Activated naive CD4-positive, alpha-beta T cell treated with anti-CD3 and anti-CD28 coated beads, Interleukin-2, amount 50 U/mL, for 24 hours (primary cell): ENCODE measurements around the gene TMEM207.

Source experiments
- H3K27ac Mint-ChIP-seq: one replicate; pipeline ENCODE4 v1.8.0; 2021; ENCODE audit warnings: mild to moderate bottlenecking, mixed read lengths
- H3K27me3 Mint-ChIP-seq: one replicate; pipeline ENCODE4 v1.8.0; 2021; ENCODE audit warnings: mixed read lengths
- H3K36me3 Mint-ChIP-seq: one replicate; pipeline ENCODE4 v1.8.0; 2021; ENCODE audit warnings: mixed read lengths
- H3K4me1 Mint-ChIP-seq: one replicate; pipeline ENCODE4 v1.8.0; 2021; ENCODE audit warnings: mixed read lengths
- H3K4me3 Mint-ChIP-seq: one replicate; pipeline ENCODE4 v1.8.0; 2021; ENCODE audit warnings: mild to moderate bottlenecking, mixed read lengths
- H3K9me3 Mint-ChIP-seq: one replicate; pipeline ENCODE4 v1.8.0; 2021; ENCODE audit warnings: mixed read lengths

The TMEM207 gene

GRCh38 chr3:190467922-190468321 lies 18.2 kb upstream of the TMEM207 start:
- peaks cover 15% of the 10 kb centered on the region for H3K9me3 Mint-ChIP-seq
- no peak overlapping the region for H3K27ac Mint-ChIP-seq
- H3K36me3 Mint-ChIP-seq, result peaks cover 2% of the 10 kb centered on the region
- peaks cover 12% of the 10 kb centered on the region for H3K27me3 Mint-ChIP-seq
- no peak overlapping the region for H3K4me3 Mint-ChIP-seq
- no peaks in the 10 kb centered on the region for H3K4me1 Mint-ChIP-seq

- no peaks in the 10 kb centered on the region for H3K4me1 Mint-ChIP-seq
These were observed 8.3 kb upstream of the TMEM207 start for GRCh38 chr3:190458040-190458439.

GRCh38 chr3:190456770-190457169 lies 7.1 kb upstream of the TMEM207 start:
- Mint-ChIP-seq H3K27ac (no peak overlapping the region), H3K9me3 (no peaks in the 10 kb centered on the region), H3K36me3 (no peaks in the 10 kb centered on the region), H3K4me3 (no peak overlapping the region), H3K27me3 (peaks cover 5% of the 10 kb centered on the region), H3K4me1 (no peaks in the 10 kb centered on the region)

More at GRCh38 chr3:190458040-190458439, 8.3 kb upstream of the TMEM207 start:
- Mint-ChIP-seq H3K4me3 (no peak overlapping the region), H3K36me3 (no peaks in the 10 kb centered on the region), H3K27me3 (peaks cover 5% of the 10 kb centered on the region), H3K9me3 (no peaks in the 10 kb centered on the region), H3K27ac (no peak overlapping the region)

- no peaks in the 10 kb centered on the region for H3K36me3 Mint-ChIP-seq
- no peak overlapping the region for H3K4me3 Mint-ChIP-seq
- H3K4me1 Mint-ChIP-seq, result no peaks in the 10 kb centered on the region
- no peak overlapping the region for H3K27ac Mint-ChIP-seq
- peaks cover 5% of the 10 kb centered on the region for H3K27me3 Mint-ChIP-seq
- no peaks in the 10 kb centered on the region for H3K9me3 Mint-ChIP-seq
These were observed 6.1 kb upstream of the TMEM207 start for GRCh38 chr3:190455828-190456227.

GRCh38 chr3:190448256-190448655 lies 1.4 kb downstream of the TMEM207 start:
- H3K27ac Mint-ChIP-seq, result no peak overlapping the region
- no peaks in the 10 kb centered on the region for H3K36me3 Mint-ChIP-seq
- peaks cover 1% of the 10 kb centered on the region for H3K27me3 Mint-ChIP-seq
- H3K4me1 Mint-ChIP-seq, result peaks cover 10% of the 10 kb centered on the region
- H3K4me3 Mint-ChIP-seq, result no peak overlapping the region
- no peaks in the 10 kb centered on the region for H3K9me3 Mint-ChIP-seq

GRCh38 chr3:190446573-190447279 lies 3.0 kb downstream of the TMEM207 start:
- no peaks in the 10 kb centered on the region for H3K9me3 Mint-ChIP-seq
- H3K4me3 Mint-ChIP-seq, result no peak overlapping the region
- peaks cover 10% of the 10 kb centered on the region for H3K4me1 Mint-ChIP-seq
- no peak overlapping the region for H3K27ac Mint-ChIP-seq
- no peaks in the 10 kb centered on the region for H3K36me3 Mint-ChIP-seq
- peaks cover 4% of the 10 kb centered on the region for H3K27me3 Mint-ChIP-seq

- Mint-ChIP-seq H3K36me3 (no peaks in the 10 kb centered on the region), H3K4me3 (no peak overlapping the region), H3K4me1 (peaks cover 10% of the 10 kb centered on the region), H3K27me3 (peaks cover 2% of the 10 kb centered on the region), H3K9me3 (no peaks in the 10 kb centered on the region), H3K27ac (no peak overlapping the region)
These were observed 5.0 kb downstream of the TMEM207 start for GRCh38 chr3:190444576-190445145.

- Mint-ChIP-seq H3K4me1 (peaks cover 10% of the 10 kb centered on the region), H3K9me3 (no peaks in the 10 kb centered on the region), H3K27me3 (peaks cover 7% of the 10 kb centered on the region), H3K4me3 (no peak overlapping the region), H3K36me3 (no peaks in the 10 kb centered on the region), H3K27ac (no peak overlapping the region)
These were observed 5.7 kb downstream of the TMEM207 start for GRCh38 chr3:190444006-190444405.

- Mint-ChIP-seq H3K27me3 (peaks cover 7% of the 10 kb centered on the region), H3K9me3 (no peaks in the 10 kb centered on the region), H3K36me3 (no peaks in the 10 kb centered on the region), H3K4me1 (peaks cover 10% of the 10 kb centered on the region), H3K27ac (no peak overlapping the region), H3K4me3 (no peak overlapping the region)
These were observed 6.4 kb downstream of the TMEM207 start for GRCh38 chr3:190443257-190443656.

- H3K9me3 Mint-ChIP-seq, result no peaks in the 10 kb centered on the region
- H3K4me3 Mint-ChIP-seq, result no peak overlapping the region
- peaks cover 10% of the 10 kb centered on the region for H3K4me1 Mint-ChIP-seq
- H3K36me3 Mint-ChIP-seq, result no peaks in the 10 kb centered on the region
- no peak overlapping the region for H3K27ac Mint-ChIP-seq
- H3K27me3 Mint-ChIP-seq, result peaks cover 7% of the 10 kb centered on the region
These were observed 7.5 kb downstream of the TMEM207 start for GRCh38 chr3:190442240-190442639.

- H3K27me3 Mint-ChIP-seq, result peaks cover 16% of the 10 kb centered on the region
- H3K9me3 Mint-ChIP-seq, result no peaks in the 10 kb centered on the region
- no peak overlapping the region for H3K27ac Mint-ChIP-seq
- H3K36me3 Mint-ChIP-seq, result no peaks in the 10 kb centered on the region
- no peak overlapping the region for H3K4me3 Mint-ChIP-seq
- no peaks in the 10 kb centered on the region for H3K4me1 Mint-ChIP-seq
These were observed 13.4 kb downstream of the TMEM207 start for GRCh38 chr3:190436331-190436730.

GRCh38 chr3:190435618-190436017 lies 14.1 kb downstream of the TMEM207 start:
- H3K4me3 Mint-ChIP-seq, result no peak overlapping the region
- no peaks in the 10 kb centered on the region for H3K4me1 Mint-ChIP-seq
- no peak overlapping the region for H3K27ac Mint-ChIP-seq
- H3K9me3 Mint-ChIP-seq, result no peaks in the 10 kb centered on the region
- H3K36me3 Mint-ChIP-seq, result no peaks in the 10 kb centered on the region
- H3K27me3 Mint-ChIP-seq, result peaks cover 16% of the 10 kb centered on the region

- H3K27me3 Mint-ChIP-seq, result peaks cover 13% of the 10 kb centered on the region
These were observed 16.1 kb downstream of the TMEM207 start for GRCh38 chr3:190433626-190434025.

GRCh38 chr3:190432216-190432615 lies 17.5 kb downstream of the TMEM207 start:
- H3K4me1 Mint-ChIP-seq, result no peaks in the 10 kb centered on the region
- H3K27ac Mint-ChIP-seq, result no peak overlapping the region
- no peak overlapping the region for H3K4me3 Mint-ChIP-seq
- H3K27me3 Mint-ChIP-seq, result peaks cover 13% of the 10 kb centered on the region
- no peaks in the 10 kb centered on the region for H3K9me3 Mint-ChIP-seq
- no peaks in the 10 kb centered on the region for H3K36me3 Mint-ChIP-seq

More at GRCh38 chr3:190433626-190434025, 16.1 kb downstream of the TMEM207 start:
- no peaks in the 10 kb centered on the region for H3K4me1 Mint-ChIP-seq
- no peak overlapping the region for H3K4me3 Mint-ChIP-seq
- no peaks in the 10 kb centered on the region for H3K36me3 Mint-ChIP-seq
- no peaks in the 10 kb centered on the region for H3K9me3 Mint-ChIP-seq
- no peak overlapping the region for H3K27ac Mint-ChIP-seq

GRCh38 chr3:190430906-190431305 lies 18.8 kb downstream of the TMEM207 start:
- H3K27me3 Mint-ChIP-seq, result peaks cover 10% of the 10 kb centered on the region
- no peaks in the 10 kb centered on the region for H3K4me1 Mint-ChIP-seq
- H3K9me3 Mint-ChIP-seq, result no peaks in the 10 kb centered on the region
- no peaks in the 10 kb centered on the region for H3K36me3 Mint-ChIP-seq
- no peak overlapping the region for H3K4me3 Mint-ChIP-seq
- no peak overlapping the region for H3K27ac Mint-ChIP-seq

- Mint-ChIP-seq H3K4me3 (no peak overlapping the region), H3K27me3 (peaks cover 10% of the 10 kb centered on the region), H3K27ac (no peak overlapping the region), H3K4me1 (peaks cover 4% of the 10 kb centered on the region), H3K9me3 (no peaks in the 10 kb centered on the region), H3K36me3 (no peaks in the 10 kb centered on the region)
These were observed 20.0 kb downstream of the TMEM207 start for GRCh38 chr3:190429681-190430080.
